HAP-1 (cell line): ENCODE data around the gene TSPOAP1.

Experiments used
- DNase-seq, 2 experiments: peaks; one replicate each; pipeline ENCODE4 v3.0.0-alpha.2; 2016 to 2020; ENCODE audit warnings: low spot score in 2 of 2
- H3K27me3 ChIP-seq: fragments of 250-450 bp; sonication (Bioruptor Pico); 2 replicates; pipeline ENCODE4 v1.5.1; 2020; ENCODE audit warnings: low read depth, mild to moderate bottlenecking, moderate library complexity
- H3K36me3 ChIP-seq: fragments of 250-450 bp; sonication (Bioruptor Pico); replicated peaks from 2 replicates; pipeline ENCODE4 v1.5.1; 2020; ENCODE audit warnings: mild to moderate bottlenecking
- H3K4me1 ChIP-seq: fragments of 250-450 bp; sonication (Bioruptor Pico); 2 replicates; pipeline ENCODE4 v1.5.1; 2020; ENCODE audit warnings: mild to moderate bottlenecking
- H3K4me3 ChIP-seq: fragments of 250-450 bp; sonication (Bioruptor Pico); 2 replicates; pipeline ENCODE4 v1.5.1; 2020; ENCODE audit warnings: mild to moderate bottlenecking, moderate library complexity
- H3K9me3 ChIP-seq: fragments of 250-450 bp; sonication (Bioruptor Pico); 2 replicates; pipeline ENCODE4 v1.5.1; 2020; ENCODE audit warnings: mild to moderate bottlenecking, moderate library complexity
- in situ Hi-C: fragments of 300-500 bp; cut with MboI; formaldehyde crosslinking; loops from 3 replicates; pipeline ENCODE4 v1.14.3; 2020; ENCODE audit warnings: low sequenced_read_pairs, inconsistent platforms, mixed read lengths

The TSPOAP1 gene

DNA sequence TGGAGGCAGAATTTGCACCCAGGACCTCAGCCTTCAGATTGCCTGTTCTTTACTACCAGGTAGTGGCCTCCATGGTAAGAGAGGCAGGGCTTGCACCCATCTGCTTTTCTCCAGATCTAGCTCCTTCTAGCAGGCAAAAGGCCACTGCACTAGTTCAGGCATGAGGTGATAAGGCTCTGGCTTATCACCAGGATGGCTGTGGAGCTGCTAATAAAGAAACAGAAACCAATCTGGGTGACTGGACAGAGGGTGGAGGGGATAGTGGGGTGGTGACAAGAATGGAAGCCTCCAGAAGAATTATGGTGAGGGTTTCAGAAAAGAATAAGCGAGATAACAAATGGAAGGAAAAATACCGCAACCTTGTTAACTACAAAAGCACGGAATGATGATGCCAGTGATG lies 38.9 kb upstream of the TSPOAP1 start:
- in situ Hi-C loops = no loop called here
- H3K4me1 ChIP-seq = no peaks in the 10 kb centered on the region
- DNase-seq = no peak
- H3K4me3 ChIP-seq = no peak overlapping the region
- H3K9me3 ChIP-seq = no peaks in the 10 kb centered on the region
- no peaks in the 10 kb centered on the region for H3K36me3 ChIP-seq
- H3K27me3 ChIP-seq = no peaks in the 10 kb centered on the region

DNA sequence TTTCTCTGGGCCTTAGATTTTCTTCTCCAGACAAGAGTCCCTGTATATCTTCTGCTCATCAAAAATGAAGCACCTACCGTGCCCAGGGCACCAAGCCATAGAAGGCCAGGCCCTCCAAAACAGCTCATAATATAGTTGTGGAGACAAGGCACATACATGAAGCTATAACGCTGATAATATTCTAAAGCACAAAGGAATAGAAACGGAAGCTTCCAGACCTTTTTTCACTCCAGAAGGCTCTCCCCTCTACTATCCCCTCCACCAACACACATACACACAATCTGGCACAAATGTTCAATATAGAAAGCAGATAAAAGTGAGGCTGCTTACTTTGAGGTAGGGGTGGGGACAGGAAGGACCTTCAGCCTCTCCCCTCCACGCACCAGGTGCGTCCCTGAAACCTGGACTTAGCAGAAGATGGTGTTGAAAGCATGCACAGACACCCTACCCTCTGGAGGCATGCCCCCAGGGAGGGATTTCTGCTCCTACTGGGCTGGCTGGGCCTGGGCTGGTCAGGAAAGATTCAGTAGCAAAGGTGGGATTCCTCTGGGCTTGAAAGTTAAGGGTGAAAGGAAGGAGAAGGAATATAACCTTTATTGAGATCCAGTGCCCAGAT lies 37.5 kb upstream of the TSPOAP1 start:
- H3K9me3 ChIP-seq = no peaks in the 10 kb centered on the region
- H3K4me1 ChIP-seq = no peaks in the 10 kb centered on the region
- H3K27me3 ChIP-seq = no peaks in the 10 kb centered on the region
- no peak overlapping the region for H3K4me3 ChIP-seq
- no peaks in the 10 kb centered on the region for H3K36me3 ChIP-seq
- in situ Hi-C loops = no loop called here
- no peak for DNase-seq

DNA sequence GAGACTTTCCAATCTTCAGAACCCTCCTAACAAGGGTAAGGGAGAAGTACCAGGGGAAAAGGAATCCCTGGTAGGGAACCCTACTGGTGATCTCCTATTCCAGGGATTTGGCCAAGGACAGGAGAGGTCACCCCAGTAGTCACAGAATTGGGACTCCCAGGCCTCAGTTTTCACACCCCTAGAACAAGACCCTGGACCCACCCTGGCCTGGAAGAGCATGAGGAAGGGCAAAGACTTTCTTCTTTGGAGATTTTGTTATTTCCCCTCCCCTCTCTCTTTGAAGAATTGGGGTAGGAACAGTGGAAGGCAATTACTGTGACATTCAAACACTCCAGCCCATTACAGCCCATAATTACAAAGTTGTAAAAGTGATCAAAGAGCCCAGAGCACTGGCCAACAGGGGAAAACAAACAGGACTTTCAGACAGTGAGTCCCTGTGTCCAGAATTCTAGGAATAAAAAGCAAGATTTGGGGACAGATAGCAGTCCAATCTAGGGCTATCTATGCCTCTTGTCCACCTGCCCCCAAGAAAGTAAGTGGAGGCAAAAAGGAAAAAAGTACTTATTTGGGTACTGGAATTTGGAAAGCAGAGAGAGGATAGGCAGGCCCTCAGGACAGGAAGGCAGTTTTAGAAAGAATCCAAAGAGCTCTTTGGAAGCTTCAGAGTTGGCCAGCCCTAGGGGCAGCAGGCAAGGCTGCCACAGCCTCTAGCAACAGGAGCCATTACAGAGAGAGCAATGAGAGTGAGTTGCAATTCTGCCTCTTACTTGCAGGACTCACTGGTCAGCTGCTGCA lies 36.8 kb upstream of the TSPOAP1 start:
- in situ Hi-C loops = no loop called here
- Histone ChIP-seq H3K4me3 (no peak overlapping the region), H3K27me3 (no peaks in the 10 kb centered on the region), H3K4me1 (no peaks in the 10 kb centered on the region), H3K36me3 (no peaks in the 10 kb centered on the region), H3K9me3 (no peaks in the 10 kb centered on the region)
- no peak for DNase-seq

DNA sequence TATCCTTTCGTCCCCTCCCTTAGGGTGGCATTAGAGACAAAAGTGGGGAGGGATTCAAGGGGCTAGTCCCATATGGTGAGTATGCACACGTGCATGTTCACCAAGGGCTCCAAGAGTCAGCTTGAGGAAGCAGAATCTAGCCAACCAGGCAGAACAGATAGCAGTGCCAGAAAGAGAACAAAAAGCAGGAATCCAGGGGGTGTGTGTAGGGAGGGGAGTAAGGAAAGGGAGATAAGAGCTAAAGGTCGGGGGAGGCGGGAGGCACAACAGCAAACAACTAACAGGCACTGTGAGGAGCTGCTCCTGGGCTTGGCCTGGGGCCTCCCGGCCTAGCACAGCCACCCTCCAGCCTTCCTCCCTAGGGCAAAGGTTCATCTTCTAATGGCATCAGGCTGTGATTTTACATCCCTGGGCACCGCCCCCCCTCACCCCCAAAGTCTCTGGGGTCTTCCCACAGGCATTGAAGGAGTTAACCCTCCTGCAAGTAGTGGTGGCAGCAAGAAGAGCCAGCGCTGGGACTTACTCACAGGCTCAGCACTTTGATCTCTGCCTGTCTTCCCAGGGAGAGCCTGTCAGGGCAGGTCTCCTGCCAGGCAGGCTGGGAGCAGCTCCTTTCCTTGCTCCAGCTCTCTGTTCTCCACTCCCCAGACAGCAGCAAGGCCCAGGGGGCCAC lies 35.8 kb upstream of the TSPOAP1 start:
- Histone ChIP-seq H3K9me3 (no peaks in the 10 kb centered on the region), H3K4me1 (no peaks in the 10 kb centered on the region), H3K36me3 (no peaks in the 10 kb centered on the region), H3K27me3 (no peaks in the 10 kb centered on the region), H3K4me3 (no peak overlapping the region)
- in situ Hi-C loops = no loop called here
- DNase-seq = no peak

DNA sequence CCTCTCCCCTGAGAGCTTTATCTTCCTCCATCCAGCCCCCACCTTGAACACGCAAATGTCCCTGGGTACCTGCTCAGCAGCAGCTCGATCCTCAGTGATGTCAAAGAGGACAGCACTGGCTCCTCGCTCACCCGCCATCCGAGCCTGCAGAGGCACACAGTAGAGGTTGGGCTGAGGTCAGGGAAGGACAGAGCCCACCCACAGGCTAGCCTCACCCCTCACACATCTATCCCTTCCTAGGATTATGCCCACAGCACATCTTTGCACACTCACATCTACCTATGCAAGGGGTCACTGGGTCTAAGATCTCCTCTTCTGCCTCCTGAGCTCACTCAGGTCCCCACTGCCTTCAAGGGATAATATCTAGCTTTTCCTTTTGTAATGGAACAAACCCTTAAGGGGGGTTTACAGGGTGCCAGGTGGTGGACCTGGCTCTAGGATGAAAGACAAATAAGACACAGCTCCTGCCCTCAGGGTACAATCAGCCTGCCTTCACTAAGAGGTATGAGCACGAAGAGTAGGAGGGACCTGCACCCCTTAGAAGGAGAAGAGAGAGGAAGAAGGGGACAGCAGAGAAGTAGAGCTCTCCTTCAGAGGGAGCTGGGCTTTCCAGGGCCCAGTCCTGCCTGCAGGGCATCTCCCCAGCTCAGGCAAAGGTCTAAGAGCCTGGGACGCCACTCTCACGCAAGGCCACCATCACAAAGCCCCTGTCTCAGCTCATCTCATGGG lies 35.0 kb upstream of the TSPOAP1 start:
- no peak for DNase-seq
- in situ Hi-C loops = no loop called here
- Histone ChIP-seq H3K4me1 (no peaks in the 10 kb centered on the region), H3K36me3 (no peaks in the 10 kb centered on the region), H3K4me3 (no peak overlapping the region), H3K9me3 (no peaks in the 10 kb centered on the region), H3K27me3 (no peaks in the 10 kb centered on the region)

DNA sequence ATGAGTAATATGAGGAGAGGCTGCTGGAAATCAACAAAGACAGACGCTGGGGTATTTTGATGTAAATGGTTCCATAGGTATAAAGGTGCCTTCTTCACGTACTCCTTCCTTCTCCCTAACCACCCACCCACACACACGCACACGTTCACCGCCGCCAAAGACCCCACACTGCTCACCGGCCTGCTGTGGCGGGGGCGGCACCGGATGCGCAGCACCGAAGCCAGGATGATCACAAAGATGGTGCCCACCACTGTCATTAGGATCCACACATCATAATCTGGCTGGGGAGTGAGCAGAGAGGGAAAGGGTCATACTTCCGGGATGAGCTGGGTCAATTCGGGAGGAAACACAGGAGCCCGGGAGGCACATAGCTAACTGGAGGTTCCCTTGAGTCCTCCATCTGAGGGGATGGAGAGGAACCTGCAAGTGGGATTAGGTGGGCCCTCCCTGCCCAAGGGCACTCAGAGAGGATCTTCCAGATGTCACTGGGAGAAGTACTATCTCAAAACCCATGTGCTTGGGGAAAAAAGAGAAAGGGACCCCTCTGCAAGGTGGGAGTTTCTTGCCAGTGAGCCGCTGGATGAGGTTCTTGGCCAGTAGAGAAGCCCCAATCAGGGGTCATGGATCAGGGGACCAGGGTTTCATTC lies 33.9 kb upstream of the TSPOAP1 start:
- in situ Hi-C loops = no loop called here
- H3K4me3 ChIP-seq = no peak overlapping the region

DNA sequence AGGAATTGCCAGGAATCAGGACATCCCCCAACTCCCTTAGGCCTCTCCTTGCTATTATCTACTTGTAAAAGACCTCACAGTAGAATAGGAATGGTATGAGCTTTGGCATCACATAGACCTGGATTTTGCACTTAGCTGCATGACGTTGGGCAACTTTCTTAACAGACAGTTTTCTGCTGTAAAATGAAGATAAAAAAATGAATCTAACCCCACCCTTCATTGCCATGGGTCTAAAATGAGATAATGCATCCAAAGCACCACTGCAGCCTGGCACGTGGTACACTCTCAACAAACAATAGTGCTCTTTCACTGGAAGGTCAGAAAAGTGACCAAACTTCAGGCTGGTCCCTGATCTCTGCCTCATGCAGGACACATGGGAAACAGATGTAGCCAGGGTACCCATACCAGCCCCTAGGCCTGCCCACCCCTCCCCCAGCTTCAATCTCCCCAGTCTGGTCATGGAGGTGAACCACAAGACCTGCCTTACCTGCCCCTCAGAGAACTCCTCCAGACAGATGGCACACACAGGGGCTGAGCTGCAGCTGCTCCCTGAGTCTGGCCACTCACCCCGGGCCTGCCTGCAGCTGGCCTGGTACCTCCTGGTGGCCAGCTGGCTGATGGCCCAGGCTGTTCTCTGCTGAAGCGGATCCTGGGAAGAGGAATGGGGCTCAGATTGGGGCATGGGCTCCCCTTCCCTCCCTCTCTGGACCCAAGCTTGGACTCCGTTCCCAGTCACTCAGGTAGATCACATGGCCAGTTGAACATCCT lies 31.9 kb upstream of the TSPOAP1 start:
- Histone ChIP-seq H3K27me3 (no peaks in the 10 kb centered on the region), H3K4me1 (no peaks in the 10 kb centered on the region), H3K4me3 (no peak overlapping the region), H3K36me3 (no peaks in the 10 kb centered on the region), H3K9me3 (no peaks in the 10 kb centered on the region)
- DNase-seq = no peak
- in situ Hi-C loops = no loop called here

More for the DNA sequence above, 33.9 kb upstream of the TSPOAP1 start:
- no peaks in the 10 kb centered on the region for H3K4me1 ChIP-seq
- H3K9me3 ChIP-seq = no peaks in the 10 kb centered on the region
- no peaks in the 10 kb centered on the region for H3K36me3 ChIP-seq
- no peaks in the 10 kb centered on the region for H3K27me3 ChIP-seq
- DNase-seq = no peak

DNA sequence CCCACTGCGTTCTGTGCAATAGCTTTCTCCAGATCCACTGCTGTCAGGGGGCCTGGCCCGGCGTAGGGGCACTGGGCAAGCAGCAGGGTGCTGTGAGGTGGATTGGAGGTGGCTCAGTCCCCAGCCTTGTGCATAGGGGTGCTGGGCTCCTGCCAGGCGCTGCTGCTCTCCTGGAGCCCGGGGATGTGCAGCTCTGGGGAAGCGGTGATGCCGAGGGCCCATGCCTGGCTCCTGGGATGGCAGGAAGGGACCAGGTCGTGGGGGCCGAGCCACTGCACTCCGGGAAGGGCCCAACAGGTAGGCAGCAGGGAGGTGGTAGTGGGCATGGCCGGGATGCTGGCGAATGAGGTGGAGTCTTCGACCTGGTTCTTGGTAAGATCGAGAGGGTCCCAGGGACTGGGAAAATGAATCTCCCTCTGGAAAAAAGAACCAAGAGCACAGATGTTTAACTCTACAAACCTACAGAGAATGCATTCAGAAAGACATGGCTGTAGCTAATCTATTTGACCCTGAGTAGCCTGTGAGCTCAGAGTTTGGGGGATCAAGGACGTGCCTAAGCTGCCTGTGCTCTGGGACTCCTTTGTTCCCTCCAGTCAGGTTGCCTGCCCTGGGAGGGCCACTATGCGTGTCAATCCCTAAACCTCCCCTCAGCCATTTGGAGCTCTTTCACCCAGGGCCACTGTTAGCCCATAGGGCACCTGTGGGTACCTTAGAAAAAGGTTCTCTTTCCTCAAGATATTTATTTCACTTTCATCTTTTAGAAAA lies 30.0 kb upstream of the TSPOAP1 start:
- in situ Hi-C loops = no loop called here
- H3K36me3 ChIP-seq = no peaks in the 10 kb centered on the region

DNA sequence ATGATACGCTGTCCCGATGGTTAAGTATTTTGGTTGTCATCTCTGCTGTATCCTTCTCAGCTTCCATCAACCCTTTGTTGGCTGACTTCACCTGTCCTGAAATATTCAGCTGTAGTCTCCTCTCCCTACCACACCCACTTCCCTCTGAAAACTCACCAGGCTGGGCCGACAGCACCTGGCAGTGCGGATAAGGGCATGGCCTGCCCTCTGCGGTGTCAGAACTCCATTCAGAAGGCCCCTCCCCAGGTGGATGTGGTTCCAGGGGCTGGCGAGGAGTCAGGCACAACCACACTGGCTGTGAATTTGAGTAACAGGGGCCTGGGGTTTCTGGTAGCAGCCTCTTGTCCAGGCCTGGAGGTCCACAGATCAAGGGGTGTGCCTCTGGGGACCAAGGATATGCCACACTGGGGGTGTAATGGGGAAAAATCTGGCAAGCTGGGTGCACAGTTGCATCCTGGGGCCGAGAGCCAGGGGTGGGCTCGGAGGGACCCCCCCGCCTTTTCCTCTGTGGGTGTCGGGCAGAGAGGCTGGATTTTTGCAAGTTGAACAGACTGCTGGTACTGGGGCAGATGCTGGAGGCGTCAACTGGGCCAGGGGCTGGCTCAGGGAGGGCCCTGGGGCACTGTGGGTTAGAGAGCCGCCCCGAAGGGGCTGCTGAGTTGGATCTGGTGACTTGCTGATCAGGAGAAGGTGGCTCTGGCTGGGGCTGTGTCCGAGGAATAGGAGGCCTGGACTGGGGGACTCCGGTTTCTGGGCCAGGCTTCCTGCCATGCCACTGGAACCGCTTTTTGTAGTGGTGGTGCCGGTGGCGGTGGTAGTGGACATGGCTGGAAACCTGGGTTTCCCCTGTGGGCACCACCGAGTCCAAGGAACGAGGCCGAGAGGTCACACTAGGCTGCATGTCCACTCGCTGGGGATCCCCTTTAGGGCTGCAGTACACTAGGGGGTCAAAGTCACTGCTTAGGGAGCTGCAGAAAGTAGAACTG lies 29.0 kb upstream of the TSPOAP1 start:
- in situ Hi-C loops = no loop called here
- no peaks in the 10 kb centered on the region for H3K9me3 ChIP-seq
- no peak overlapping the region for H3K4me3 ChIP-seq
- DNase-seq = no peak
- peaks cover 4% of the 10 kb centered on the region; the same call in 1 of the 2 replicates for H3K4me1 ChIP-seq
- H3K27me3 ChIP-seq = no peaks in the 10 kb centered on the region
- no peaks in the 10 kb centered on the region for H3K36me3 ChIP-seq

More for the DNA sequence above, 30.0 kb upstream of the TSPOAP1 start:
- DNase-seq = no peak
- no peak overlapping the region for H3K4me3 ChIP-seq
- H3K4me1 ChIP-seq = no peaks in the 10 kb centered on the region
- H3K27me3 ChIP-seq = no peaks in the 10 kb centered on the region
- H3K9me3 ChIP-seq = no peaks in the 10 kb centered on the region

DNA sequence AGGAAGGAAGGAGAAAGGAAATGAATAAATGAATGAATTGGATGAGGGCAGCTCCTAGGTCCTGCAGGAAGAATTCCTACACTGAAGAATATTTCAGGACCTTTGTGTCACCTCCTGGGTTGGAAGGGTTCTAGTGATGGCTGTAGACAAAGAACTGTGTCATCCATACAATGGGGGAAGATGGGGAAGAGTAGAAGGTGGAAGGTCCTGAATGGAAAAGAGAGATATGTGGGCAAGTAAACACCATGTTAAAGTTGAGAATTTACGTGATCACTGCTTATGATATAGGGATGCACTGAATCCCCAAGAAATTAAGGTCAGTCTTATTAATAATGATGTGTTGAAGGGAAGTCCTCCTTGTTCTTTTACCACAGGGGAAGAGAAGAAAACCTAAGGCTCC lies 27.6 kb upstream of the TSPOAP1 start:
- no peaks in the 10 kb centered on the region for H3K27me3 ChIP-seq
- no peak overlapping the region for H3K4me3 ChIP-seq
- H3K36me3 ChIP-seq = no peaks in the 10 kb centered on the region
- in situ Hi-C loops = no loop called here
- DNase-seq = no peak
- no peaks in the 10 kb centered on the region for H3K9me3 ChIP-seq
- peaks cover 4% of the 10 kb centered on the region; the same call in 1 of the 2 replicates for H3K4me1 ChIP-seq

DNA sequence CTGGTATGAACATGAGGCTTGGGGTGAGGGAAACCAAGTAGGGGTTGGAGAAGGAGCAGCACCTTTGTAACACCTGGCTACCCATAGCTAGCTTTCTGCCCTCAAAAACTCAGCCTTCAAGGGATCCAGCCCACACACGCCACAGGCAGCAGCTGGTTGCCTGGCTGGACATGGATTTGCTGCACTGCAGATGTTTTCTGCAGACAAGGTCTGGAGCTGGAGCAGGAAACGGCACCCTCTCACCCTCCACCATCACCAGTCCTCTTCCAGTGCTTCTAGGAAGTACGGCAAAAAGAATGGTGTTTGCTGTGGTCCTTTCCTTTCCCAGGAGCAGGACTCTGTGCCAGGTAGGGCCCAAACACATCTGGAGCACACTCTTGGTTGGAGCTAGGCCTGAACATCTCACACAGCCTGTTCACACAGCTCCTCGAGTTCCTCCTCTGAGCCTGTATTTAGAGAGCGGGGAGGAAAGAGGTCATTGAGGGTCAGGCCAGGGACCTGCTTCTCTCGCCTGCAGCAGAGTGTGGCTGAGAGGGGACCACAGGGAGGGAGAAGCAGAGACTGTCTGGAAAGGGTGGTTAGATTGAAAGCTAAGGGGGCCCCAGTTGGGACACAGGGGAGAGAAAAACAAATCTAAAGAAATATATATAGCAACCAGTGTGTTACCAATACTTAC lies 26.1 kb upstream of the TSPOAP1 start:
- Histone ChIP-seq H3K4me3 (no peak overlapping the region), H3K27me3 (no peaks in the 10 kb centered on the region), H3K36me3 (peaks cover 8% of the 10 kb centered on the region), H3K9me3 (no peaks in the 10 kb centered on the region), H3K4me1 (peaks cover 4% of the 10 kb centered on the region; the same call in 1 of the 2 replicates)
- no peak for DNase-seq
- in situ Hi-C loops = loop anchor here (5.0 kb wide), 1 partner anchor 63 kb away; the partner anchor contains the start of gene RNF43
